MCF 10A (cell line): ENCODE measurements around the gene ERVW-1. TPM values are rescaled to one million over a fixed set of nuclear protein-coding genes. Genes with fewer than 3 reads are reported as not detected.
"Not testable (repeated sequence)": the region's sequence is repeated elsewhere in the genome, so short reads cannot be mapped to it uniquely, and the experiment has no call there.

ENCODE experiments used
- BruUV-seq: library from RNA; stranded (reverse); fragments of 400-500 nt; replicated peaks from 2 replicates; lab custom pipeline; 2021; lab: Mats Ljungman, UMichigan
- CTCF ChIA-PET: fragments of 300-600 bp; sonication (Branson Sonifier 250); formaldehyde crosslinking; extraction: SDS; loops from one replicate; lab custom pipeline; 2021; ENCODE audit warnings: antibody characterized with exemption, inconsistent platforms; lab: Yijun Ruan, JAX
- POLR2A ChIA-PET: fragments of 300-600, 350-650 bp; sonication (Branson Sonifier 250); formaldehyde crosslinking; extraction: SDS; loops from one replicate; lab custom pipeline; 2020; ENCODE audit warnings: antibody characterized with exemption, inconsistent platforms; lab: Yijun Ruan, JAX
- DNase-seq: peaks from one replicate; pipeline ENCODE4 v3.0.0-alpha.2; 2018; ENCODE audit not compliant: unreplicated experiment
- H3K27ac Mint-ChIP-seq: one replicate; pipeline ENCODE4 v1.8.0; 2022; ENCODE audit warnings: mild to moderate bottlenecking, low read depth, mixed read lengths; ENCODE audit not compliant: unreplicated experiment
- H3K27me3 Mint-ChIP-seq: one replicate; pipeline ENCODE4 v1.8.0; 2022; ENCODE audit warnings: mixed read lengths; ENCODE audit not compliant: insufficient read depth, unreplicated experiment
- H3K36me3 Mint-ChIP-seq: one replicate; pipeline ENCODE4 v1.8.0; 2022; ENCODE audit warnings: mild to moderate bottlenecking, moderate library complexity, mixed read lengths; ENCODE audit not compliant: insufficient read depth, unreplicated experiment
- H3K4me1 Mint-ChIP-seq: one replicate; pipeline ENCODE4 v1.8.0; 2022; ENCODE audit warnings: mixed read lengths; ENCODE audit not compliant: insufficient read depth, unreplicated experiment
- H3K4me3 Mint-ChIP-seq: one replicate; pipeline ENCODE4 v1.8.0; 2022; ENCODE audit warnings: mild to moderate bottlenecking, moderate library complexity, mixed read lengths; ENCODE audit not compliant: unreplicated experiment
- H3K9me3 Mint-ChIP-seq: one replicate; pipeline ENCODE4 v1.8.0; 2022; ENCODE audit warnings: mixed read lengths; ENCODE audit not compliant: unreplicated experiment
- intact Hi-C: fragments of 100-400 bp; cut with micrococcal nuclease; formaldehyde crosslinking; loops from 2 replicates; pipeline ENCODE4 v1.14.1; 2022
- total RNA-seq: library from RNA; stranded (reverse); gene quantifications from 2 replicates; pipeline ENCODE4 v1.2.3, GENCODE V29; 2022
- TF ChIP-seq, protein P1 (sequence below): fragments of 200-600 bp; IDR thresholded peaks from one replicate; pipeline ENCODE4 v1.8.0; 2022; ENCODE audit warnings: antibody characterized with exemption, mild to moderate bottlenecking; ENCODE audit not compliant: unreplicated experiment

The ERVW-1 gene
- total RNA-seq, 1 experiment from 2014 or later = not detected

DNA sequence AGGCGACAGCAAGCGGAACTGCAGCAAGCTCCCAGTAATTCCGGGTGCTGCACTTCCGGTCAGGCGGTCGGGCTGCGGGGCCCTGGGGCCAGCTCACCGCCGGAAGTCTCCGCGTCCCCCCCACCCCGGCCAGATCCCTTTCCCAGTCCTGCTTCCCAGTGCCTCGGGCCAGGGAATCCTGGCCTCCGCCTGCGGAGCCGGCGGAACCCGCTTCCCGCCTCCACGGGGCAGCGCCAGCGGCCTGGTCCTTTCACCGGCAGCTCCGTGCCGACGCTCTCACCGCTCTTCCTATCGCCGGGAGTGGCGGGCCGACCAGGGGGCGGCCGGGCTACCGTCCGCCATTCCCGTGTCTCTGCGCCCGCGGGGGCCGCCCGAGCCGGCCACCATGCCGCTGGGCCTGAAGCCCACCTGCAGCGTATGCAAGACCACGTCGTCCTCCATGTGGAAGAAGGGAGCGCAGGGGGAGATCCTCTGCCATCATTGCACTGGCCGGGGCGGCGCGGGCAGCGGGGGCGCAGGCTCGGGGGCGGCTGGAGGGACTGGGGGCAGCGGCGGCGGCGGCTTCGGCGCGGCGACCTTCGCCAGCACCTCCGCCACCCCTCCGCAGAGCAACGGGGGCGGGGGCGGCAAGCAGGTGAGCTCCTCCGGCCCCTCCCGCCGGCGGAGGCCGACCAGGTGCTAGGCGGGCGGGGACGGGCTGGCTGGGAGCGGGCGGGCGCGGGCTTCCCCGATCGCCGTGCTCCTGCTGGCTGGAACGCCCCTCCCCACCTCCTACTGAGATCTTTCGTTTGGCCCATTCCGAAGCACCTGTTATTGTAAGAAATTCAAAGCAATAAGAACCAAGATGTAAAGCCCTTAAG is 30.2 kb downstream of the ERVW-1 start, which contains the start of gene GATAD1:
TSS of gene GATAD1 (plus strand) at position 138 of the 860 bp plus-strand sequence. CDS start at position 386, 248 bp downstream.
- Mint-ChIP-seq H3K4me1 (no peaks in the 10 kb centered on the region), H3K27me3 (no peaks in the 10 kb centered on the region), H3K9me3 (no peaks in the 10 kb centered on the region), H3K4me3 (peak within 1 kb of the TSS; percentile 85), H3K36me3 (peaks cover 23% of the 10 kb centered on the region), H3K27ac (peak within 1 kb of the TSS; percentile 89)
- ChIA-PET CTCF (interaction anchor here (0.5 to 3.5 kb wide), 34 partner anchors 10 to 1434 kb away, joined by 3 to 42 read pairs (median 4); partner anchors contain the start of genes ANKIB1, CYP51A1, KRIT1 and MTERF1), POLR2A (interaction anchor here (0.5 to 3.4 kb wide), 29 partner anchors 10 to 1655 kb away, joined by 3 to 84 read pairs (median 3); partner anchors contain the start of genes AKAP9, ANKIB1, CYP51A1 and KRIT1)
- no TSS peak for BruUV-seq
- intact Hi-C loops = loop anchor here (1.0 to 5.0 kb wide), 7 partner anchors 23 to 1365 kb away; partner anchors contain the start of genes ANKIB1, KRIT1 and MTERF1
- peak; percentile 93 for DNase-seq
- TF ChIP-seq, protein P1, sequence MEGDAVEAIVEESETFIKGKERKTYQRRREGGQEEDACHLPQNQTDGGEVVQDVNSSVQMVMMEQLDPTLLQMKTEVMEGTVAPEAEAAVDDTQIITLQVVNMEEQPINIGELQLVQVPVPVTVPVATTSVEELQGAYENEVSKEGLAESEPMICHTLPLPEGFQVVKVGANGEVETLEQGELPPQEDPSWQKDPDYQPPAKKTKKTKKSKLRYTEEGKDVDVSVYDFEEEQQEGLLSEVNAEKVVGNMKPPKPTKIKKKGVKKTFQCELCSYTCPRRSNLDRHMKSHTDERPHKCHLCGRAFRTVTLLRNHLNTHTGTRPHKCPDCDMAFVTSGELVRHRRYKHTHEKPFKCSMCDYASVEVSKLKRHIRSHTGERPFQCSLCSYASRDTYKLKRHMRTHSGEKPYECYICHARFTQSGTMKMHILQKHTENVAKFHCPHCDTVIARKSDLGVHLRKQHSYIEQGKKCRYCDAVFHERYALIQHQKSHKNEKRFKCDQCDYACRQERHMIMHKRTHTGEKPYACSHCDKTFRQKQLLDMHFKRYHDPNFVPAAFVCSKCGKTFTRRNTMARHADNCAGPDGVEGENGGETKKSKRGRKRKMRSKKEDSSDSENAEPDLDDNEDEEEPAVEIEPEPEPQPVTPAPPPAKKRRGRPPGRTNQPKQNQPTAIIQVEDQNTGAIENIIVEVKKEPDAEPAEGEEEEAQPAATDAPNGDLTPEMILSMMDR = peak; percentile 88

DNA sequence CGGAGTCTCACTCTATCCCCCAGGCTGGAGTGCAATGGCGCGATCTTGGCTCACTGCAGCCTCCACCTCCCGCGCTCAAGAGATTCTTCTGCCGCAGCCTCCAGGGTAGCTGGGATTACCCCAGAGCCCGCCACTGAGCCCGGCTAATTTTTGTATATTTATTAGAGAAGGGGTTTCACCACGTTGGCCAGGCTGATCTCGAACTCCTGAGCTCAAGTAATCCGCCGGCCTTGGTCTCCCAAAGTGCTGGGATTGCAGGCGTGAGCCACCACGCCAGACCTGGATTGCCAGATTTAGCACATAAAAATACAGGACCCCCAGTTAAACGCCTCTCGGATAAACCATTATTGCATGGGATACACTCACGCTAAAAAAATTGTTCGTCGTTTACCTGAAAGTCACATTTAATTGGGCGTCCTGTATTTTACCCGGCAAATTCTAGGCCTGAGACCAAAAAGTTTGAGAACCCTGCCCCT is 30.8 kb downstream of the ERVW-1 start:
- BruUV-seq = no TSS peak
- TF ChIP-seq, protein P1 = no peak
- Mint-ChIP-seq H3K27me3 (no peaks in the 10 kb centered on the region), H3K36me3 (peaks cover 23% of the 10 kb centered on the region), H3K9me3 (no peaks in the 10 kb centered on the region), H3K4me3 (peak overlapping the region; percentile 85), H3K27ac (peak overlapping the region; percentile 89), H3K4me1 (no peaks in the 10 kb centered on the region)
- intact Hi-C loops = loop anchor here (1.0 to 5.0 kb wide), 7 partner anchors 23 to 1365 kb away; partner anchors contain the start of genes ANKIB1, KRIT1 and MTERF1
- no peak for DNase-seq
- ChIA-PET CTCF (interaction anchor here (0.5 to 3.5 kb wide), 31 partner anchors 9 to 1364 kb away, joined by 3 to 42 read pairs (median 4); partner anchors contain the start of genes ANKIB1, CYP51A1, KRIT1 and MTERF1), POLR2A (interaction anchor here (0.7 to 3.4 kb wide), 19 partner anchors 9 to 1654 kb away, joined by 3 to 84 read pairs (median 5); partner anchors contain the start of genes AKAP9, ANKIB1, CYP51A1 and KRIT1)

DNA sequence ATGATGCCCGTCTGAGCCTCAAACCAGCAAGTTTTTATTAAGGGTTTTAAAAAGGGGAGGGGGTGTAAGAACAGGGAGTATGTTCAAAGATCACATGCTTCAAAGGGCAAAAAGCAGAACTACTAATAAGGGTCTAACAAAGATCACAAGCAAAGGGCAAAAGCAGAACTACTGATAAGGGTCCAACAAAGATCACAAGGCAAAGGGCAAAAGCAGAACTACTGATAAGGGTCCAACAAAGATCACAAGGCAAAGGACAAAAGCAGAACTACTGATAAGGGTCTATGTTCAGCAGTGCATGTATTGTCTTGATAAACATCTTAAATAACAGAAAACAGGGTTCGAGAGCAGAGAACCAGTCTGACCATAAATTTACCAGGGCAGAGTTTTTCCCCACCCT is 35.0 kb downstream of the ERVW-1 start:
- H3K9me3 Mint-ChIP-seq, CTCF ChIA-PET: not testable (repeated sequence)

DNA sequence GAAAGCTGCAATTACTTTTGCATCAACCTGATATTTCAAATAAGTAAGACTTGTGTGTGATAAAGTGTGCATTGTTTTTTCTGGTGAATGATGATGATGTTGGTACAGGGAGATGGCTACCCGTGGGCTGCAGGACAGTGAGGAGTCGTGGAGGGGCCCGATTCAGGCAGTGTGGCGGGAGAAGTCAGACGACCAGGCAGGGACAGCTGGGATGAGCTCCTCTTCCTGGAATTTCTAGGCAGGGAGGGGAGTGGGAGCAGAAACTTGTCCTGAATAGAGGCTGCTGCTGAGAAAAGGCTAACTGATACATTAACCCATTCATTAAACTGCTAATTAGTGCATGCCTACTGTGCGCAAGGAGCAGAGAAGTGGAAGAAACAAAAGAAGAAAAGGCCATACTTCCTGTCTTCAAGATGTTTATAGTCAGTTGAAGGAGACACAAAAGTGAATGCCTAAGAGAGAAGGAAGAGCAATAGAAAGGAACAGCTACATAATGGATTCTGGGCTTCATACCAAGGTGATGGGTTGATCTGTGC is 39.7 kb downstream of the ERVW-1 start:
- CTCF ChIA-PET = interaction anchor here (0.7 to 2.1 kb wide), 5 partner anchors 9 to 557 kb away, joined by 3 to 12 read pairs (median 5); partner anchors contain the start of gene GATAD1
- no peak overlapping the region for H3K4me3 Mint-ChIP-seq
- intact Hi-C loops = no loop called here
- TF ChIP-seq, protein P1 = no peak
- no peaks in the 10 kb centered on the region for H3K4me1 Mint-ChIP-seq
- H3K9me3 Mint-ChIP-seq = no peaks in the 10 kb centered on the region
- peaks cover 19% of the 10 kb centered on the region for H3K27me3 Mint-ChIP-seq
- DNase-seq = no peak
- no peak overlapping the region for H3K27ac Mint-ChIP-seq
- POLR2A ChIA-PET = interaction anchor here (0.7 kb wide), 2 partner anchors 9 to 365 kb away, joined by 3 read pairs; partner anchors contain the start of gene GATAD1
- H3K36me3 Mint-ChIP-seq = no peaks in the 10 kb centered on the region
- no TSS peak for BruUV-seq

More for the DNA sequence above, 35.0 kb downstream of the ERVW-1 start:
- POLR2A ChIA-PET, H3K36me3 Mint-ChIP-seq, intact Hi-C loops, H3K4me3 Mint-ChIP-seq, BruUV-seq, DNase-seq, H3K27ac Mint-ChIP-seq, H3K4me1 Mint-ChIP-seq: not testable (repeated sequence)
- peaks cover 19% of the 10 kb centered on the region for H3K27me3 Mint-ChIP-seq
